ENCODE measurements around the gene TENM4. TPM values are rescaled to one million over a fixed set of nuclear protein-coding genes. Genes with fewer than 3 reads are reported as not detected.

The TENM4 gene
- total RNA-seq, 1 donor from 2014 or later, result 117 TPM

GRCh38 chr11:78710417-78710816, 730.4 kb downstream of the TENM4 start:
- Mint-ChIP-seq H3K36me3 (ENCODE audit: insufficient read depth) (peaks cover 16% of the 10 kb centered on the region), H3K27me3 (no peaks in the 10 kb centered on the region), H3K4me1 (ENCODE audit: low read depth) (no peaks in the 10 kb centered on the region), H3K9me3 (ENCODE audit: low read depth) (no peaks in the 10 kb centered on the region), H3K4me3 (ENCODE audit: low read depth) (no peak overlapping the region), H3K27ac (no peak overlapping the region)
- DNase-seq (ENCODE audit: low spot score, unreplicated experiment), result no peak
- TF ChIP-seq CTCF (IDR thresholded peaks at IDR 0.05; ENCODE audit: unreplicated experiment), result no peak

- Mint-ChIP-seq H3K4me1 (ENCODE audit: low read depth) (no peaks in the 10 kb centered on the region), H3K36me3 (ENCODE audit: insufficient read depth) (peaks cover 14% of the 10 kb centered on the region), H3K27me3 (no peaks in the 10 kb centered on the region), H3K27ac (no peak overlapping the region), H3K9me3 (ENCODE audit: low read depth) (no peaks in the 10 kb centered on the region), H3K4me3 (ENCODE audit: low read depth) (no peak overlapping the region)
- TF ChIP-seq CTCF (IDR thresholded peaks at IDR 0.05; ENCODE audit: unreplicated experiment), result no peak
- no peak for DNase-seq (ENCODE audit: low spot score, unreplicated experiment)
Measured at GRCh38 chr11:78708388-78708787, 732.4 kb downstream of the TENM4 start.

- no peak for DNase-seq (ENCODE audit: low spot score, unreplicated experiment)
- TF ChIP-seq CTCF (IDR thresholded peaks at IDR 0.05; ENCODE audit: unreplicated experiment), result no peak
- Mint-ChIP-seq H3K27me3 (no peaks in the 10 kb centered on the region), H3K27ac (no peak overlapping the region), H3K36me3 (ENCODE audit: insufficient read depth) (peaks cover 20% of the 10 kb centered on the region), H3K4me3 (ENCODE audit: low read depth) (no peak overlapping the region), H3K4me1 (ENCODE audit: low read depth) (no peaks in the 10 kb centered on the region), H3K9me3 (ENCODE audit: low read depth) (no peaks in the 10 kb centered on the region)
Measured at GRCh38 chr11:78706551-78706950, 734.3 kb downstream of the TENM4 start.

DNA sequence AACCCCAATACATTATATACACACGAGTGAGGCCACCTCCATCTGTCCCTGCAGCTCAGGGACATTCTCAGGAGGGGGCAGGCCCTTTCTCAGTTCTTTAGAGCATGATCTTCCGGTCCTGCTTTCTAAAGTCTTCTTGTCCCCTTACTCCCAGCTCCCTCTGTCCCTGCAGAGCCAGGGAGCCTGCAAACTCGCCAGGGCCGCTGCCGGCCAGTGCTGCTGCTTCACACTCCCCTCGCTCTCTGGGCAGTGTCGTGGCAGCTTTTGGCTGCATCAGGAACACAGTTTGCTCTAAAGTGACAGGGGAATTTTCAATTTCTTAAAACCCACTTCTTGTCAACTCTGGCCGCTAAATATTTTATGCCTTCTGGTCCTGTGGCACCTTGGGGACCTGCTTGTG, 736.0 kb downstream of the TENM4 start:
- Mint-ChIP-seq H3K9me3 (ENCODE audit: low read depth) (no peaks in the 10 kb centered on the region), H3K4me1 (ENCODE audit: low read depth) (no peaks in the 10 kb centered on the region), H3K27ac (no peak overlapping the region), H3K36me3 (ENCODE audit: insufficient read depth) (peaks cover 26% of the 10 kb centered on the region), H3K4me3 (ENCODE audit: low read depth) (no peak overlapping the region), H3K27me3 (no peaks in the 10 kb centered on the region)
- no peak for DNase-seq (ENCODE audit: low spot score, unreplicated experiment)
- TF ChIP-seq CTCF (IDR thresholded peaks at IDR 0.05; ENCODE audit: unreplicated experiment), result no peak

- H3K36me3 Mint-ChIP-seq (ENCODE audit: insufficient read depth), result peaks cover 25% of the 10 kb centered on the region
- H3K4me3 Mint-ChIP-seq (ENCODE audit: low read depth), result no peak overlapping the region
- H3K4me1 Mint-ChIP-seq (ENCODE audit: low read depth), result no peaks in the 10 kb centered on the region
- H3K9me3 Mint-ChIP-seq (ENCODE audit: low read depth), result no peaks in the 10 kb centered on the region
- H3K27ac Mint-ChIP-seq, result no peak overlapping the region
- no peak for DNase-seq (ENCODE audit: low spot score, unreplicated experiment)
- H3K27me3 Mint-ChIP-seq, result no peaks in the 10 kb centered on the region
- no peak for TF ChIP-seq CTCF (IDR thresholded peaks at IDR 0.05; ENCODE audit: unreplicated experiment)
Measured at GRCh38 chr11:78699609-78700135, 741.2 kb downstream of the TENM4 start.

All from progenitor cell of endocrine pancreas (in vitro differentiated cells).